GM08714 (cell line): ENCODE measurements around the gene KAZALD1.

ENCODE experiments used
- H3K4me3 ChIP-seq: fragments of 200-500 bp; sonication (Bioruptor generic); 2 replicates; pipeline ENCODE4 v1.5.1; 2014; ENCODE audit warnings: mild to moderate bottlenecking, low read length, inconsistent platforms
- ZNF274 ChIP-seq: IDR thresholded peaks from 2 replicates; pipeline ENCODE4 v1.6.1; 2012; ENCODE audit warnings: mild to moderate bottlenecking, low read depth, low read length

Gene KAZALD1

GRCh38 chr10:101035314-101035713 lies 26.5 kb upstream of the KAZALD1 start:
- no peak for TF ChIP-seq ZNF274
- no peak overlapping the region for H3K4me3 ChIP-seq

- H3K4me3 ChIP-seq, result no peak overlapping the region
- TF ChIP-seq ZNF274, result no peak
These were observed 25.7 kb upstream of the KAZALD1 start for GRCh38 chr10:101035916-101036702.

GRCh38 chr10:101036726-101037125 lies 25.1 kb upstream of the KAZALD1 start:
- H3K4me3 ChIP-seq, result no peak overlapping the region
- no peak for TF ChIP-seq ZNF274

- no peak overlapping the region for H3K4me3 ChIP-seq
- TF ChIP-seq ZNF274, result no peak
These were observed 23.3 kb upstream of the KAZALD1 start for GRCh38 chr10:101038484-101038883.

GRCh38 chr10:101040061-101040460 lies 21.7 kb upstream of the KAZALD1 start:
- TF ChIP-seq ZNF274, result no peak
- no peak overlapping the region for H3K4me3 ChIP-seq

GRCh38 chr10:101040851-101041250 lies 20.9 kb upstream of the KAZALD1 start:
- no peak overlapping the region for H3K4me3 ChIP-seq
- TF ChIP-seq ZNF274, result no peak

GRCh38 chr10:101041252-101041761 lies 20.5 kb upstream of the KAZALD1 start:
- TF ChIP-seq ZNF274, result no peak
- no peak overlapping the region for H3K4me3 ChIP-seq

GRCh38 chr10:101042118-101042517 lies 19.7 kb upstream of the KAZALD1 start:
- TF ChIP-seq ZNF274, result no peak
- H3K4me3 ChIP-seq, result no peak overlapping the region; the same call in 1 of the 2 replicates

- peak overlapping the region; percentile 59; the same call in 1 of the 2 replicates for H3K4me3 ChIP-seq
- no peak for TF ChIP-seq ZNF274
These were observed 19.0 kb upstream of the KAZALD1 start for GRCh38 chr10:101042667-101043362.

GRCh38 chr10:101043363-101043707 lies 18.5 kb upstream of the KAZALD1 start:
- H3K4me3 ChIP-seq, result peak overlapping the region; percentile 59; the same call in 1 of the 2 replicates
- TF ChIP-seq ZNF274, result no peak

GRCh38 chr10:101044117-101044516 lies 17.7 kb upstream of the KAZALD1 start:
- TF ChIP-seq ZNF274, result no peak
- H3K4me3 ChIP-seq, result no peak overlapping the region

- TF ChIP-seq ZNF274, result no peak
- no peak overlapping the region for H3K4me3 ChIP-seq
These were observed 15.2 kb upstream of the KAZALD1 start for GRCh38 chr10:101046332-101047238.

- no peak overlapping the region for H3K4me3 ChIP-seq
- TF ChIP-seq ZNF274, result no peak
These were observed 14.5 kb upstream of the KAZALD1 start for GRCh38 chr10:101047268-101047667.

- H3K4me3 ChIP-seq, result no peak overlapping the region
- TF ChIP-seq ZNF274, result no peak
These were observed 13.6 kb upstream of the KAZALD1 start for GRCh38 chr10:101047961-101048892.
